Measurements from ENCODE around the gene PM20D1.

PM20D1 gene

GRCh38 chr1:205805082-205805711 is 44.7 kb downstream of the PM20D1 start:
- TF ChIP-seq POLR2A (IDR thresholded peaks at IDR 0.05; ENCODE audit: low read depth, low read length), result no peak
- DNase-seq (ENCODE audit: insufficient read length, low spot score) (no peak), FAIRE-seq (no peak)

- TF ChIP-seq POLR2A (IDR thresholded peaks at IDR 0.05; ENCODE audit: low read depth, low read length), result no peak
- DNase-seq (ENCODE audit: insufficient read length, low spot score) (no peak), FAIRE-seq (no peak)
Observed at GRCh38 chr1:205804605-205805004, 45.3 kb downstream of the PM20D1 start.

- no peak for TF ChIP-seq POLR2A (IDR thresholded peaks at IDR 0.05; ENCODE audit: low read depth, low read length)
- FAIRE-seq (no peak), DNase-seq (ENCODE audit: insufficient read length, low spot score) (no peak)
Observed at GRCh38 chr1:205803986-205804385, 45.9 kb downstream of the PM20D1 start.

GRCh38 chr1:205802060-205802459 is 47.9 kb downstream of the PM20D1 start:
- no peak for DNase-seq (ENCODE audit: insufficient read length, low spot score)
- no peak for FAIRE-seq
- no peak for TF ChIP-seq POLR2A (IDR thresholded peaks at IDR 0.05; ENCODE audit: low read depth, low read length)

GRCh38 chr1:205800981-205801703 is 48.8 kb downstream of the PM20D1 start:
- no peak for TF ChIP-seq POLR2A (IDR thresholded peaks at IDR 0.05; ENCODE audit: low read depth, low read length)
- DNase-seq (ENCODE audit: insufficient read length, low spot score) (no peak), FAIRE-seq (no peak)

- no peak for DNase-seq (ENCODE audit: insufficient read length, low spot score)
- TF ChIP-seq POLR2A (IDR thresholded peaks at IDR 0.05; ENCODE audit: low read depth, low read length), result no peak
- no peak for FAIRE-seq
Observed at GRCh38 chr1:205800427-205800826, 49.5 kb downstream of the PM20D1 start.

GRCh38 chr1:205798577-205798976 is 51.4 kb downstream of the PM20D1 start:
- DNase-seq (ENCODE audit: insufficient read length, low spot score), result no peak
- TF ChIP-seq POLR2A (IDR thresholded peaks at IDR 0.05; ENCODE audit: low read depth, low read length), result no peak
- FAIRE-seq, result no peak

GRCh38 chr1:205797168-205797567 is 52.8 kb downstream of the PM20D1 start:
- TF ChIP-seq POLR2A (IDR thresholded peaks at IDR 0.05; ENCODE audit: low read depth, low read length), result no peak
- FAIRE-seq, result no peak
- DNase-seq (ENCODE audit: insufficient read length, low spot score), result no peak

- FAIRE-seq (no peak), DNase-seq (ENCODE audit: insufficient read length, low spot score) (no peak)
- no peak for TF ChIP-seq POLR2A (IDR thresholded peaks at IDR 0.05; ENCODE audit: low read depth, low read length)
Observed at GRCh38 chr1:205794011-205794730, 55.8 kb downstream of the PM20D1 start.

- TF ChIP-seq POLR2A (IDR thresholded peaks at IDR 0.05; ENCODE audit: low read depth, low read length), result no peak
- DNase-seq (ENCODE audit: insufficient read length, low spot score) (no peak), FAIRE-seq (no peak)
Observed at GRCh38 chr1:205792961-205793673, 56.8 kb downstream of the PM20D1 start.

- TF ChIP-seq POLR2A (IDR thresholded peaks at IDR 0.05; ENCODE audit: low read depth, low read length), result no peak
- DNase-seq (ENCODE audit: insufficient read length, low spot score), result no peak
Observed at GRCh38 chr1:205792481-205792881, 57.5 kb downstream of the PM20D1 start.

GRCh38 chr1:205791568-205792180 is 58.3 kb downstream of the PM20D1 start:
- no peak for TF ChIP-seq POLR2A (IDR thresholded peaks at IDR 0.05; ENCODE audit: low read depth, low read length)
- DNase-seq (ENCODE audit: insufficient read length, low spot score) (peak; percentile 54), FAIRE-seq (peak; percentile 50)

More at GRCh38 chr1:205792481-205792881, 57.5 kb downstream of the PM20D1 start:
- no peak for FAIRE-seq

- no peak for TF ChIP-seq POLR2A (IDR thresholded peaks at IDR 0.05; ENCODE audit: low read depth, low read length)
- DNase-seq (ENCODE audit: insufficient read length, low spot score) (no peak), FAIRE-seq (no peak)
Observed at GRCh38 chr1:205787287-205787916, 62.5 kb downstream of the PM20D1 start.

All from H54 (cell line).